Measurements from ENCODE around the gene RASGRF2.

The RASGRF2 gene

GRCh38 chr5:81181576-81182316, 221.6 kb downstream of the RASGRF2 start:
- DNase-seq = no peak

GRCh38 chr5:81182396-81183390, 222.5 kb downstream of the RASGRF2 start:
- DNase-seq = no peak

GRCh38 chr5:81183811-81184748, 223.9 kb downstream of the RASGRF2 start:
- DNase-seq = no peak

GRCh38 chr5:81184749-81185110, 224.6 kb downstream of the RASGRF2 start:
- no peak for DNase-seq

- DNase-seq = no peak
These were observed 227.7 kb downstream of the RASGRF2 start for GRCh38 chr5:81187885-81188284.

GRCh38 chr5:81188962-81189361, 228.8 kb downstream of the RASGRF2 start:
- no peak for DNase-seq

GRCh38 chr5:81189875-81190498, 229.8 kb downstream of the RASGRF2 start:
- no peak for DNase-seq

- no peak for DNase-seq
These were observed 231.7 kb downstream of the RASGRF2 start for GRCh38 chr5:81191726-81192372.

GRCh38 chr5:81192373-81192750, 232.2 kb downstream of the RASGRF2 start:
- no peak for DNase-seq

GRCh38 chr5:81194633-81195334, 234.6 kb downstream of the RASGRF2 start:
- peak; percentile 93 for DNase-seq

GRCh38 chr5:81195335-81195929, 235.3 kb downstream of the RASGRF2 start:
- DNase-seq = no peak

GRCh38 chr5:81202655-81203054, 242.5 kb downstream of the RASGRF2 start:
- no peak for DNase-seq

GRCh38 chr5:81203729-81204128, 243.6 kb downstream of the RASGRF2 start:
- no peak for DNase-seq

- no peak for DNase-seq
These were observed 244.0 kb downstream of the RASGRF2 start for GRCh38 chr5:81204205-81204604.

GRCh38 chr5:81205058-81205457, 244.9 kb downstream of the RASGRF2 start:
- no peak for DNase-seq

GRCh38 chr5:81207009-81207408, 246.8 kb downstream of the RASGRF2 start:
- peak; percentile 39 for DNase-seq

GRCh38 chr5:81208904-81209303, 248.7 kb downstream of the RASGRF2 start:
- DNase-seq = no peak

GRCh38 chr5:81209386-81209785, 249.2 kb downstream of the RASGRF2 start:
- no peak for DNase-seq

- no peak for DNase-seq
These were observed 249.8 kb downstream of the RASGRF2 start for GRCh38 chr5:81209869-81210493.

- no peak for DNase-seq
These were observed 252.1 kb downstream of the RASGRF2 start for GRCh38 chr5:81212211-81212751.
